GM19372 (cell line): ENCODE measurements around the gene FBN3.

Experiments
- ATAC-seq: cut with Tn5 transposase; IDR thresholded peaks from one replicate; pipeline ENCODE4 v1.9.1; 2021; ENCODE audit warnings: mild to moderate bottlenecking, low read depth, moderate library complexity; ENCODE audit not compliant: unreplicated experiment

Gene FBN3

GRCh38 chr19:8069096-8069973, 80.1 kb downstream of the FBN3 start:
- no peak for ATAC-seq

GRCh38 chr19:8065875-8066261, 83.5 kb downstream of the FBN3 start:
- no peak for ATAC-seq

- no peak for ATAC-seq
Measured at GRCh38 chr19:8064911-8065874, 84.2 kb downstream of the FBN3 start.

GRCh38 chr19:8057545-8058270, 91.7 kb downstream of the FBN3 start:
- no peak for ATAC-seq

- ATAC-seq = no peak
Measured at GRCh38 chr19:8056533-8056932, 92.9 kb downstream of the FBN3 start.

GRCh38 chr19:8054169-8054568, 95.2 kb downstream of the FBN3 start:
- ATAC-seq = no peak

GRCh38 chr19:8052464-8052859, 96.9 kb downstream of the FBN3 start, which contains the start of gene CCL25:
CCL25 (plus strand) TSS chr19:8052760; CDS start chr19:8053050, 290 bp downstream.
- no peak for ATAC-seq

GRCh38 chr19:8050274-8051096, 98.9 kb downstream of the FBN3 start:
- peak; percentile 75 for ATAC-seq

- no peak for ATAC-seq
Measured at GRCh38 chr19:8046569-8047165, 102.7 kb downstream of the FBN3 start.

GRCh38 chr19:8045872-8046568, 103.4 kb downstream of the FBN3 start:
- ATAC-seq = no peak

GRCh38 chr19:8044018-8044417, 105.4 kb downstream of the FBN3 start:
- no peak for ATAC-seq

- no peak for ATAC-seq
Measured at GRCh38 chr19:8042900-8043299, 106.5 kb downstream of the FBN3 start.

GRCh38 chr19:8041531-8041931, 107.9 kb downstream of the FBN3 start:
- no peak for ATAC-seq

GRCh38 chr19:8039231-8039630, 110.2 kb downstream of the FBN3 start:
- ATAC-seq = no peak

GRCh38 chr19:8038815-8039214, 110.6 kb downstream of the FBN3 start:
- ATAC-seq = no peak

GRCh38 chr19:8036434-8037099, 112.8 kb downstream of the FBN3 start:
- no peak for ATAC-seq

GRCh38 chr19:8034178-8034525, 115.2 kb downstream of the FBN3 start:
- ATAC-seq = no peak
